HepG2 (cell line): ENCODE data around the gene IDS.

Experiments
- EHMT2 ChIP-seq: fragments of 200-600 bp; sonication (generic); IDR thresholded peaks from 2 replicates; pipeline ENCODE4 v1.7.0; 2017; ENCODE audit warnings: antibody characterized with exemption, low read depth, low read length, borderline replicate concordance
- HDAC6 ChIP-seq: fragments of 200-600 bp; sonication (generic); IDR thresholded peaks from 2 replicates; pipeline ENCODE4 v1.7.0; 2017; ENCODE audit warnings: mild to moderate bottlenecking, antibody characterized with exemption, low read length, low read depth
- ZBTB38 ChIP-seq: sonication (generic); formaldehyde crosslinking; IDR thresholded peaks from 2 replicates; pipeline ENCODE4 v1.5.1; 2020; ENCODE audit warnings: mild to moderate bottlenecking, missing genetic modification reagents
- ZNF354B ChIP-seq: sonication (generic); formaldehyde crosslinking; IDR thresholded peaks from 2 replicates; pipeline ENCODE4 v1.8.0; 2022; ENCODE audit warnings: mild to moderate bottlenecking, missing genetic modification reagents
- TF ChIP-seq, protein P1 (sequence below): sonication (generic); formaldehyde crosslinking; conservative IDR thresholded peaks from 2 replicates; pipeline ENCODE4 v1.4.0; 2020; ENCODE audit warnings: mild to moderate bottlenecking, missing genetic modification reagents, moderate library complexity
- TF ChIP-seq, protein P2 (sequence below), 2 experiments: sonication (generic) in 1 of 2; formaldehyde crosslinking in 1 of 2; IDR thresholded peaks; 2 replicates each; pipeline versions ENCODE4 v1.4.0 to v1.6.1; 2018 to 2020; ENCODE audit warnings: missing genetic modification reagents in 2 of 2, borderline replicate concordance in 1 of 2, low read depth in 1 of 2, mild to moderate bottlenecking in 1 of 2, missing biosample characterization in 1 of 2

DNA sequence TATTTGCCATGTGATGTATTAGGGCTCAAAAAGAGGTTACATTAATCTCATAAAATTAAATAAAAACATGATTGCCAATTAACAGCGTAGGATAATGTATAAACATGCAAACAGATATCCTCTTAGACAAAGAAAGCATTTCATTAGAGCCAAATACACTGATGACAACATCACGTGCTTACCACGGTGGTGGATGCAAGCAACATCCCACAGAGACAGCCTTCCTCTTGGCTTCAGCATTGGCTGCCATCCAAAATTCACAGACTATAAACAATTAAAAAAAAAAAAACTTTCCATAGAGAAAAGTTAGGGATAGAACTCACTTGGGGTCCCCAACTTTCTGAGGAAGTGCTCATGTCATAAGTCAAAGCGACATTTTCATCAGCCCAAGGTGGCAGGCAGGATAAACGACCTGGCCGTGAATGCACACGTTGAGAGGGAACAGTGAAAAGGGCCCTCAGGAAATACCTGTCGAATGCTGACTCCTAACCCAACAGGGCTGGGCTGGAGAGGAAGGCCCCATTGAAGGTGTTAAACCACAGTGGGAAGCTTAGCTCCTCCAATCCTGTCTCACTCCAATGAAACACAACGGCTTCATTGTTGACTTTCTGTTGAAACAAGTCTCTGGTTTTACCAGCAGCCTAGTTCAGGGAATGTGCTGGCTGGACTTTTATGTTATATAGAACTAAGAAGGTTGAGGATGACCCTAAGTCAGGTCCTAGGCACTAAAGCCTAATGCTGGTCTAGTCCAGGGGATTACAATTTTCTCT, 48.4 kb downstream of the IDS start:
- no peak for TF ChIP-seq HDAC6
- no peak for TF ChIP-seq ZNF354B (CRISPR knock-in tag)
- no peak for TF ChIP-seq ZBTB38
- TF ChIP-seq EHMT2: no peak
- TF ChIP-seq, protein P1, sequence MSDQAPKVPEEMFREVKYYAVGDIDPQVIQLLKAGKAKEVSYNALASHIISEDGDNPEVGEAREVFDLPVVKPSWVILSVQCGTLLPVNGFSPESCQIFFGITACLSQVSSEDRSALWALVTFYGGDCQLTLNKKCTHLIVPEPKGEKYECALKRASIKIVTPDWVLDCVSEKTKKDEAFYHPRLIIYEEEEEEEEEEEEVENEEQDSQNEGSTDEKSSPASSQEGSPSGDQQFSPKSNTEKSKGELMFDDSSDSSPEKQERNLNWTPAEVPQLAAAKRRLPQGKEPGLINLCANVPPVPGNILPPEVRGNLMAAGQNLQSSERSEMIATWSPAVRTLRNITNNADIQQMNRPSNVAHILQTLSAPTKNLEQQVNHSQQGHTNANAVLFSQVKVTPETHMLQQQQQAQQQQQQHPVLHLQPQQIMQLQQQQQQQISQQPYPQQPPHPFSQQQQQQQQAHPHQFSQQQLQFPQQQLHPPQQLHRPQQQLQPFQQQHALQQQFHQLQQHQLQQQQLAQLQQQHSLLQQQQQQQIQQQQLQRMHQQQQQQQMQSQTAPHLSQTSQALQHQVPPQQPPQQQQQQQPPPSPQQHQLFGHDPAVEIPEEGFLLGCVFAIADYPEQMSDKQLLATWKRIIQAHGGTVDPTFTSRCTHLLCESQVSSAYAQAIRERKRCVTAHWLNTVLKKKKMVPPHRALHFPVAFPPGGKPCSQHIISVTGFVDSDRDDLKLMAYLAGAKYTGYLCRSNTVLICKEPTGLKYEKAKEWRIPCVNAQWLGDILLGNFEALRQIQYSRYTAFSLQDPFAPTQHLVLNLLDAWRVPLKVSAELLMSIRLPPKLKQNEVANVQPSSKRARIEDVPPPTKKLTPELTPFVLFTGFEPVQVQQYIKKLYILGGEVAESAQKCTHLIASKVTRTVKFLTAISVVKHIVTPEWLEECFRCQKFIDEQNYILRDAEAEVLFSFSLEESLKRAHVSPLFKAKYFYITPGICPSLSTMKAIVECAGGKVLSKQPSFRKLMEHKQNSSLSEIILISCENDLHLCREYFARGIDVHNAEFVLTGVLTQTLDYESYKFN (CRISPR knock-in tag): no peak
- TF ChIP-seq, protein P2, sequence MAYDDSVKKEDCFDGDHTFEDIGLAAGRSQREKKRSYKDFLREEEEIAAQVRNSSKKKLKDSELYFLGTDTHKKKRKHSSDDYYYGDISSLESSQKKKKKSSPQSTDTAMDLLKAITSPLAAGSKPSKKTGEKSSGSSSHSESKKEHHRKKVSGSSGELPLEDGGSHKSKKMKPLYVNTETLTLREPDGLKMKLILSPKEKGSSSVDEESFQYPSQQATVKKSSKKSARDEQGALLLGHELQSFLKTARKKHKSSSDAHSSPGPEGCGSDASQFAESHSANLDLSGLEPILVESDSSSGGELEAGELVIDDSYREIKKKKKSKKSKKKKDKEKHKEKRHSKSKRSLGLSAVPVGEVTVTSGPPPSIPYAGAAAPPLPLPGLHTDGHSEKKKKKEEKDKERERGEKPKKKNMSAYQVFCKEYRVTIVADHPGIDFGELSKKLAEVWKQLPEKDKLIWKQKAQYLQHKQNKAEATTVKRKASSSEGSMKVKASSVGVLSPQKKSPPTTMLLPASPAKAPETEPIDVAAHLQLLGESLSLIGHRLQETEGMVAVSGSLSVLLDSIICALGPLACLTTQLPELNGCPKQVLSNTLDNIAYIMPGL (CRISPR knock-in tag; IDR thresholded peaks at IDR 0.05; ENCODE audit: borderline replicate concordance in 1 of 2, low read depth in 1 of 2): no peak
